ENCODE data around the gene ONECUT3.

The ONECUT3 gene

DNA sequence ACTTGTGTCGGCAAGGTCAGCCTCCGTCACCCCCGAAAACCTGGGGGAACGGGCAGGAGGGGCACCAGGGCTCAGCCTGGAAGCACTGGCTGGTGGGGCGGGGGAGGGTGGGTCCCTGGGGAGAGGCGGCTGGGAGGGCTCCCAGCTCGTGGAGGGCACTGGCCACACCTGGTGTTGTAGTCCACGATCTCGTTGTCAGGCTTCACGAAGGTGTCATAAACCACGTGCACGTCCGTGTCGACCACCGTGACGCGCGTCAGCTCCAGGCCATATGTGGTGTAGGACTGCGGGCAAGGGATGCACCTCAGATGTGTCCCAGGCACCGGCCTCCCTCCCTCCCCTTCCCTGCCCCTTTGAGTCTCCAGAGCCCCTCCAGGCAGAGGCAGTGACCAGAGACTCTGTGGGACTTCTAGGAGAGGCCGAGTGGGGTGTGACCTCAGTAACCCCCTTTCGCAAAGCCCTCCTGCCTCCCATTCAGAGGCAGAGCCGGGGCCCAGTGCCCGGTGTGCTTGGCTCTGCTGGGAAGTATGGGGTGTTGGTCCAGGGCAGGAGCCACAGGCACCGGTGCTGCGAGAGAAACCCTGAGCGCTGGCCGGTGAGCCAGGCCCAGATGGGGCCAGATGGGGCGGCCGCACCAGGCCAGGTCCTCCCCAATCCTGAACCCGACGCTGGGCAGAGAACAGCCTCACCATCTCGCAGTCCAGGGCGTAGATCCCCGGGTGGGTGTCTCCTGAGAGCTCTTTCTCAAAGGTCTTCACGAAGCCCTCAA lies 63.4 kb downstream of the ONECUT3 start:
- no peaks in the 10 kb centered on the region for H3K9me3 Mint-ChIP-seq
- ATAC-seq: no peak
- H3K4me3 Mint-ChIP-seq: no peak overlapping the region
- H3K27ac Mint-ChIP-seq: no peak overlapping the region
- H3K4me1 Mint-ChIP-seq: peaks cover 16% of the 10 kb centered on the region
- H3K36me3 Mint-ChIP-seq: peaks cover 43% of the 10 kb centered on the region
- no peaks in the 10 kb centered on the region for H3K27me3 Mint-ChIP-seq

DNA sequence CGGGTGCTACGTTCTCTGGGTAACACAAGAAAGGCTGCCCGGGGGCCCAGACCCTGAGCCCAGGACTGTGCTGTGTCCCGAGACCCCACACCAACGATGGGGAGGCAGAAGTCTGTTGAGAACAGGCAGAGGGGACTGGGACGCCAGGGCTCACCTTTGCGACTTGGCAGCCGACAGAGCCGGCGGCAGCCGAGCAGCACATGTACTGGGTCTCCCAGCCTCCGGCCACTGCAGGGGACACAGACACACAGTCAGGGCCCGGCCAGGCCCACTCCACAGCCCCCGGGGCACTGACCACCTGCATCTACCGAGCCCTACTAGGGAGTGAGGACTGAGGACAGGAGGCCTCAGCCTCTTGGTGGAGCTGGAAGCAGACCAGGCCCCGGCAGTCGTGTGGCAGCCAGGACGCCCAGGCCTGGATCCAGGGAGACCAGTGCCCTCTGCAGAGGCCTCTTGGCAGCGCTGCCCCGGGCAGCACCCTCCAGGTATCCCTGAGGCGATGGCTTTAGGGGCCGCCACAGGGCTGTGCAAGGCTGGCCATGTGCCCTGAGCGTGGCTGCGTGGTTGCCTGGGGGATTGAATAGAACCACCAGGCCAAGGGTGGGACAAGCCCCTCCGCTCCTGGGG lies 64.4 kb downstream of the ONECUT3 start:
- Mint-ChIP-seq H3K9me3 (no peaks in the 10 kb centered on the region), H3K4me3 (no peak overlapping the region), H3K36me3 (peaks cover 52% of the 10 kb centered on the region), H3K4me1 (peaks cover 12% of the 10 kb centered on the region), H3K27me3 (no peaks in the 10 kb centered on the region), H3K27ac (no peak overlapping the region)
- no peak for ATAC-seq

DNA sequence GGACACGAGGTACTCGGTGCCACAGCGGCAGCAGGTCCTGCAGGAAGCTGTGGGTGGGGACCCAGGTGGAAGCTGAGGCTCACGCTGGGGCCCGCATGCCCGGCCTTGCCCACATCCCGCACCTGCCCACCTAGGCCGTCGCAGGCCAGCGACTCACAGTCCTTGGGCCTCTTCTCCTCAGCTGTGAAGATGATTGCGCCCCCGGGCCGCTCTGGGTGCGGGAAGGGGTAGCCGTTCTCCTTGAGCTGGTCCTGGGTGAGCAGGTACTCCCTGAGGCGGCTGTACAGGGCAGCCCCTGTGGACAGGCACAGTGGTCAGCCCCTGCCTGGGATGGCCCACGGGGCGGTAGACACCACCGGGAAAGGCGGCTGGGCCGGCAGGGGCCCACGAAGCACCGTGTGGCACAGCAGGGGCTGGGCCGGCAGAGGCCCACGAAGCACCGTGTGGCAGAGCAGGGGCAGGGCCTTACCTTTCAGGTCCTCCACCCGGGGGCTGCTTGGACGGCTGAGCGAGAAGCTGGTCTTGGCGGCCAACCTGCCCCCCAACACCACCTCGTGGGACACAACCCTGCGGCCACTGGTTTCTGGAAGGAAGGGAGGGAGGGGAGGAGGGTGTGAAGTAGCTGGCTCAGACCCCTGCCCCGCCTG lies 65.4 kb downstream of the ONECUT3 start:
- ATAC-seq: no peak
- peaks cover 4% of the 10 kb centered on the region for H3K4me1 Mint-ChIP-seq
- H3K9me3 Mint-ChIP-seq: no peaks in the 10 kb centered on the region
- peaks cover 60% of the 10 kb centered on the region for H3K36me3 Mint-ChIP-seq
- no peak overlapping the region for H3K27ac Mint-ChIP-seq
- H3K4me3 Mint-ChIP-seq: no peak overlapping the region
- no peaks in the 10 kb centered on the region for H3K27me3 Mint-ChIP-seq

DNA sequence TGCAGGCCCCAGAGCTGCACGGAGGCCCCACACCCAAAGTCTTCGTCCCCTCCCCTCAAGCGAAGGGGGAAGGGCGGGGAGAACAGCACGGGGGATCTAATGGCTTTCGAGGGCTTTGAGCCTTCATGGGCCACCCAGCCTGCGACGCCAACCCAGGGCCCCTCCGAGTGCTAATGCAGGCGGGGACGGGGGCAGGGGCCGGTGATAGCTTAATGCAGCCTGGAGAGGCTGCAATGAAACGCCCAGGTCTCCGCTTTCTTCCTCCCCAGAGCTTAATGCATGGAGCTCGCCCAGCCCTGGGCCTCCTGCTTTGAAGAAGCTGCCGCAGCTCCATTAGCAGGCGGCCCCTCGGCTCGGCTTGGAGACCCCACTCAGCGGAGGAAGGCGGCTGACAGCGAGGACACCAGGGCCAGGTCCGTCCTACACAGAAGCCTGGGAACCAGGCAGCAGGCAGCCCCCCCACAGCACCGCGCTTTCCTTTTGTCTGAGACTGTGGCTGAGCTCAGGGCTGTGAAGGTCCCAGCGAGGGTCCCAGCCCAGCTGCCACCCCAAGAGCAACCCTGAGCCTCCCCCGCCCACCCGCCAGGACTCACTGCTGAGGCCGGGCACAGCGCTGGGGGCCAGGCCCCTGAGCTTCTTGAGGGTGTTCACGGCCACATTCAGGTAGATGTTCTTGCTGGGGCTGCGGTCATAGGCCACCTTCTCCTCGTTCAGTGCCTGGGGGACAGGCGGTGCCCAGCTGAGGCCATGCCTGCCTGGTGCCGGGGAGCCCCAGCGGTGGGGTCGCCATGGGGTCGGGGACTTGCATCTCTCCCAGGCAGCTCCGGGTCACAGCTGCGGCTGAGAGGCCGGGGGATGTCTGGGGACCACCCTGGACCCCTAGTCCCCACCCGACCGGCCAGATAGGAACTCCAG lies 66.3 kb downstream of the ONECUT3 start:
- Mint-ChIP-seq H3K4me1 (no peaks in the 10 kb centered on the region), H3K9me3 (no peaks in the 10 kb centered on the region), H3K36me3 (peaks cover 65% of the 10 kb centered on the region), H3K27me3 (no peaks in the 10 kb centered on the region), H3K27ac (no peak overlapping the region), H3K4me3 (no peak overlapping the region)
- no peak for ATAC-seq

DNA sequence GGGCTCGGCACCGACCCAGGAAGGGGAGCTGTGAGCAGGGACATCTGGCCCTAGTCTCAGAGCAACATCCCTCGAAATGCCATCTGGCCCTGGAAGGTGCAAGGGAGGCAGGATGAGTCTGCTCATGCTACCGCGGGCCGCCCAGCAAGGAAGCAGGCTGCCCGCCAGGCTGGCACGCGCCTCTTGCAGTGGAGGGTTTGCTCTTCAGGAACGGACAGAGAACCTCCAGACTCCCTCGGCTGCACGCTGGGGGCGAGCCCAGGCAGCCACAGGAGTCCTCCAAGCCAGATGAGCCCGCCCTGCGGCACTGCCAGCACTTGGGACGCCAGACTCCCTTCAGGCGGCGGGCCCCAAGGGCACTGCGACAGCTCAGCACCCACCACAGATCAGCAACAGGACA lies 68.9 kb downstream of the ONECUT3 start:
- no peaks in the 10 kb centered on the region for H3K9me3 Mint-ChIP-seq
- peaks cover 9% of the 10 kb centered on the region for H3K4me1 Mint-ChIP-seq
- H3K4me3 Mint-ChIP-seq: no peak overlapping the region
- no peaks in the 10 kb centered on the region for H3K27me3 Mint-ChIP-seq
- no peak overlapping the region for H3K27ac Mint-ChIP-seq
- ATAC-seq: no peak
- H3K36me3 Mint-ChIP-seq: peaks cover 55% of the 10 kb centered on the region

DNA sequence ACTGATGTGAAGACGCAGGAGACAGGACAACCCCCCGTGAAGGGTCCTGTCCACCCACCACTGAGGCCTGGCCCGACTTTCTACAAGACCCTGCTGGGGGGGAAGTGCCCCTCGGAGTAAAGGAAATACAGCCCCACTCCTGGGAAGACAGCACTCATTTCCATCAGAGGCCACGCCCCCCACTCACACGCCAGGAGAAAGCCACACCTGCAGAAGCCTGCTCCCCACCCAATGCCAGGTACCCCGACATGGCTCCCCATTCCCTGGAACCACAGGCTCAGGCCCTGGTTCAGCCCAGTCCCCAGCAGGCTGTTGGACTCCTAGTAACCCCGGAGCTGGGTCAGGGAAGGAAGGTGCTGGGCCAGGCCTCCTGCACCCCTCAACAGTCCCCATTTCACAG lies 69.7 kb downstream of the ONECUT3 start:
- peaks cover 52% of the 10 kb centered on the region for H3K36me3 Mint-ChIP-seq
- H3K4me3 Mint-ChIP-seq: no peak overlapping the region
- no peak overlapping the region for H3K27ac Mint-ChIP-seq
- peaks cover 9% of the 10 kb centered on the region for H3K4me1 Mint-ChIP-seq
- ATAC-seq: no peak
- no peaks in the 10 kb centered on the region for H3K9me3 Mint-ChIP-seq
- H3K27me3 Mint-ChIP-seq: no peaks in the 10 kb centered on the region

DNA sequence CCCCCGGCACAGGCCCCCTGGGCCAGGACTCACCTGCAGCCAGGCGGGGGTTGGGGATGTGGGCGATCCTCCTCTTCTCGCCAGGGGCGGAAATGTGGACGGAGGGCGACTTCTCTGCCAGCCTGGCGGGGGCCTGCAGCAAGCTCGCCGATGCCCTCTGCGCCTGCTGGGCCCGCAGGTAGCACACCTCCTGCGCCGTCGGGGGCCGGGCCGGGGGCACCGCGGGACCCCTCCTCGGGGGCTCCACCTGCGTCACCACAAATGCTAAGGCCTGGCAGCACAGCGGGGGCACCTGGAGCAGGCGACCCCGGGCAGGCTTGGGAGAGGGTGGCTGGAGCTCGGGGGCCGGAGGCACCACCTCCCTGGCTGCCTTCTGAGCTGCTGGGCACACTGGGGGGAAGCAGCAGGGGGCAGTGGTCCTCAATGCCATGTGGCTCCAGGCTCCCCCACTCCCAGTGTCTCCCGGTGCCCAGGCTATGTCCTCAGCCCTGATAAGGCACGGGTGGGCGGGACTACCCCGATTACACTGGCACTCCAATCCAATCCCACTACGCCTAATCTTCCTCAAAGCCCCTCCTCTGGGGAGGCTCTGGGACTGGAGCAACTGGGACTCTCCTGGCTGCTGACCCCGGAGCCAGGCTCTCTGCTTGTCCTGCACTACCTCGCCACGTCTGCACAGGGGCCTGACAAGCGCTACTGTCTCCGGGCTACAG lies 70.4 kb downstream of the ONECUT3 start:
- H3K27ac Mint-ChIP-seq: no peak overlapping the region

DNA sequence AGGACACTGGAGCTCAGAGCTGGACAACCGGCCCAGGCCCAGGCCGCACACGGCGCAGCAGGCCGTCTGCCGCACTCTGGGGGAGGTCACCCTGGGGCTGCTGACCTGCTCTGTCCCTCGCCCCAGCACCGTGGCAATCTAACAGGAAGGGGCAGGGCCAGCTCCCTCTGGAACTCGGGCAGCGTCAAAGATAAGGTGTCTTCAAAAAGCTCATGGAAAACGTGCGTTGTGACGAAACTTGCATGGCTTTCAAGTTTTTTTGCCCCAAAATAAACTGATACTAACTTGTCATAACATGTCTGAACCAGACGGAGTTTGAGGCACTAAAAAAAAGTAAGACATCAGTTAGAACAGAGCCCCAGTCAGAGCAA lies 70.9 kb downstream of the ONECUT3 start:
- no peaks in the 10 kb centered on the region for H3K9me3 Mint-ChIP-seq
- H3K27me3 Mint-ChIP-seq: no peaks in the 10 kb centered on the region
- no peak overlapping the region for H3K4me3 Mint-ChIP-seq
- peaks cover 9% of the 10 kb centered on the region for H3K4me1 Mint-ChIP-seq
- H3K27ac Mint-ChIP-seq: no peak overlapping the region
- H3K36me3 Mint-ChIP-seq: peaks cover 54% of the 10 kb centered on the region
- no peak for ATAC-seq

More for the DNA sequence above, 70.4 kb downstream of the ONECUT3 start:
- peaks cover 9% of the 10 kb centered on the region for H3K4me1 Mint-ChIP-seq
- peaks cover 51% of the 10 kb centered on the region for H3K36me3 Mint-ChIP-seq
- no peak for ATAC-seq
- H3K9me3 Mint-ChIP-seq: no peaks in the 10 kb centered on the region
- H3K4me3 Mint-ChIP-seq: no peak overlapping the region
- H3K27me3 Mint-ChIP-seq: no peaks in the 10 kb centered on the region

DNA sequence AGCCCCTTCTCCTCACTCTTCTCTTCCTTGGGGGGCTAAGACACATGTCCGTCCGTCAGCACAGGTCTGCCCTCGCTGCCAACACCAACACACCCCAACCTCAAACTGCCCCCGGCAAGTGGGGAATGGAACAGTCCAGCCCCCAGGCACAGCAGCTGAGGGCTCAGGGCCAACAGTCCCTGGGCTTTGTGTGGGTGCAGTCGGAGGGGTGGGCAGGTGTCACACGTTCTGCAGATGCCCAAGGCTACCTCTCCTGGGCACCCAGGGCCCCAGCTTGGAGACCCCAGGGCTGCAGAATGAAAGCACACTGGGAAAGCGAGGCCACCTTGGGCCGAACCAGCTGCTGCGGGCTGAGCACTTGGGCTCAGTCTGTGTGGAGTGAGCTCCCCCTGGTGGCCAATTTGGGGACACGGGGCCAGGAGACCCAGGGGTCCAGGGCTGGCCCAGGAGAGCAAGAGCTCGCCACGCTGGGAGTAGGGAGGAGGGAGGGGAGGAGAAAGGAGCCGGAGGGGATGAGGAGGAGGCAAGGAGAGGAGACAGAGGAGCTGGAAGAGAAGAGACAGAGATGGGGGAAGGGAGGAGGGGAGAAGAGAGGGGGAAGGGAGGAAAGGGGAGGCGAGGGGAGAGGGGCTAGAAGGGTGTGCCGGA lies 72.7 kb downstream of the ONECUT3 start:
- Mint-ChIP-seq H3K4me3 (no peak overlapping the region), H3K9me3 (no peaks in the 10 kb centered on the region), H3K27me3 (no peaks in the 10 kb centered on the region), H3K36me3 (peaks cover 50% of the 10 kb centered on the region), H3K27ac (no peak overlapping the region), H3K4me1 (peaks cover 9% of the 10 kb centered on the region)
- ATAC-seq: peak; percentile 76

DNA sequence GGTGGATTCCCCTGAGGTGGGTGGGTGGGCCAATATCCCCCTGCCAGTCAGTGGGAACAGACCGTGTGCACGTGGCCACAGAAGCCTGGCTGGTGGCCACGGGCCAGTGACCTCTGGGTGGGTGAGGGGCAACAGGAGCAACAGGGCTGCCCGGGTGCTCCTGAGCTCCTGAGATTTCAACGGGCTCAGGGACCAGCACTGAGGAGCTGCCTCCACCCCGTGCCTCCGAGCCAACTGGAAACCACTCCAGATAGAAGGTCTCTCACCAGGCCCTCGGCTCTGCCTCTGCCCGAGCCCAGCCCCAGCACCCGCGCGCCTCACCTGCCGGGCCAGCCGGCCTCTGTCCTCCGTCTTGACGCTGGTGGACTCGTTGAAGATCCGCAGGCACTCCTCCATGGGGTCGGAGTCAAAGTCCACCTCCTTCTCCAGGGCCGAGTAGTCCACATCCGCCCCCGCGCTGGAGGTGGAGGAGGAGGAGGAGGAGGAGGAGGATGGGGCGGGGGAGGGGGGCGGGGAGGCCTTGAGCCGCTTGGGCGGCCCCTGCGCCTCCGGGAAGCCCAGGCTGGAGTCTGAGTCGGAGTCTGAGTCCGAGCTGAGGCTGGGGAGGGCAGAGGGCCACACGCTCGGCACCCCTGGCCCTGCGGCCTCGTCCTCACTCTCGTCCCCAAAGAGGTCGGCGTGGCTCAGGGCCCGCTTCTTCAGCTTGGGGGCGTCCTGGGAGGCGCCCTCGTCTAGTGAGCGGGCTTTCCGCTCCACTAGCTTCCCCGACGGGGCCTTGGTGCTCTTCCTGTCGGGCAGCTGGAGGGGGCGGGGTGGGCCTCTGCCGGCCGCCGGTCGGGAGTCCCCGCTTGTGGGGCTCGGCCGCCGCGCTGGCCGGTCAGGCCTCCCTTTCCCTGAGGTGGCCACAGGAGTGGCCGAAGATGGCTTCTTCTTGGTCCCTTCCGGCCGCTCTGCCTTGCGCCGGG lies 73.5 kb downstream of the ONECUT3 start:
- no peak for ATAC-seq
- Mint-ChIP-seq H3K9me3 (no peaks in the 10 kb centered on the region), H3K4me1 (peaks cover 13% of the 10 kb centered on the region), H3K27ac (no peak overlapping the region), H3K27me3 (no peaks in the 10 kb centered on the region), H3K36me3 (peaks cover 47% of the 10 kb centered on the region), H3K4me3 (no peak overlapping the region)

DNA sequence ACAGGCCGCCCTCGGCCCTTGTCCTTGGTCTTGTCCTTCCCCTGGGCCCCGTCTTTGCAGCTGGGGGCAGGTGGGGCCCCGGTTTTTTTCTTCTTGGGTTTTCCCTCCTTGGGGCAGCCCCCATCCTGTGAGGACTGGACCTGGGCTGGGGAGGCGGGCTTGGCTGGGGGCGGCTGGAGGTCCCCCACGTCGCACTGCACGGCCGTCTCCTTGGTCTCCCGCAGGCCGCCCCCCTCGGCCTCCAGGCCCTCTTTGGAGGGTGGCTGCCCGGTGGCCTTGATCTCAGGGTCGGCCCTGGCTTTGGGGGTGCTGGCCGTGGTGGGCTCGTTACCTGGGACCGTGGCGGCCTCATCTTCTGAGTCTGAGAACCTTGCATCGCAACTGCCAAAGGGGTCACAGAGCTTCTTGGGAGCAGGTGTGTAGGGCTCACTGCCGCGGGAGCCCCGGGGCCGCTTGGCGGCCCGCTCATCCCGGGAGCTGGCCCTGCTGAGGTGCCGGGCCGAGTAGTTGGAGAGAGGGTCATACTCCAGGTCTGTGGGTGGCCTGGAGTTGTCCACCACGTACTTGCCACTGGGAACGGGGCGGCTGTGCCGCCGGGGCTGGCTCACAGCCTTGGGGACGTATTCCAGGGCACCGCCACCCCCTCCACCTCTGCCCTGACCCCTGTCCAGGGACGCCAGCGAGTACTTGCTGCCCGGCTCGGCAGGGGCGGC lies 74.4 kb downstream of the ONECUT3 start:
- Mint-ChIP-seq H3K9me3 (no peaks in the 10 kb centered on the region), H3K27me3 (no peaks in the 10 kb centered on the region), H3K36me3 (peaks cover 38% of the 10 kb centered on the region), H3K4me1 (peaks cover 18% of the 10 kb centered on the region), H3K27ac (no peak overlapping the region), H3K4me3 (no peak overlapping the region)
- peak; percentile 14 for ATAC-seq

DNA sequence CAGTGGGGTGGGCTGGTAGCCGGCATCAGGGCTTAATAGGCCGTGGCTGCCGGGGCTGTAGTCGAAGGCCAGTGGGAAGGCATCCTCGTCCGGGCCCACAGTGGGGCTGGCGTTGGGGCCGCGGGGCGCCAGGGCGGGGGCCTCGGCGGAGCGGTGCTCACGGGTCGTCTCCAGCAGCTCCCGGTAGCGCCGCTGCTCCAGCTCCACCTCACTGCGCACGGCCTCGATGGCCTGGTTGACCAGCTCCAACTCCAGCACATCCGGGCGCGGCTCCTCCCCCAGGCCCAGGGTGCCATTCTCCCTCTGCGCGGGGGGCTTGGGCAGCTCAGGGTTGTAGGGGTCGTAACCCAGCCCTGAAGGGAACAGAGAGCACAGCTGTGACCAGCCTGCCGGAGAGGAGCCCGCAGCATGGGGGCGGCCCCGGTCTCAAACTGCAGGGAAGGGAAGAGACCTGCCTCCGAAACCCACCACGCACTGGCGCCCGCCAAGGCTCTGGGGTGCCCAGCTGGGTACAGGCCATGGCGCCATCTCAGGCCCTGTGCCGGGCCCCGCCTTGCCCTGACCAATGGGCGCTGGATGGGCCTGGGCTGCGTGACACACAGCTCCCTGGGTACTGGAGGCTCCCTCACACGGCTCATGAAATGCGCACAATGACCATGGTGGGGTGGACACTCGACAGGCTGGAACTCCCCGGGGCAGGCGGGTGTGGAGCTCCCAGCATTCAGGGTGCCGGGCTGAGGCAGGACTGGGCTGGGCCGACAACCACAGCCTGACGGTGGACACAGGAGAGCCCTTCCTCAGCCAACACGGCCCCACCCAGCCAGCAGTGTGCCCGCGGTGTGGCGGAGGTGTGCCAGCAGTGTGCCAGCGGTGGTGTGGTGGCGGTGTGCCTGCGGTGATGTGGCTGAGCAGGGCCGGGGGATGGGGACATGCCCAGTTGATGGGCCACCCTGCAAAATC lies 75.3 kb downstream of the ONECUT3 start:
- no peaks in the 10 kb centered on the region for H3K9me3 Mint-ChIP-seq
- no peaks in the 10 kb centered on the region for H3K27me3 Mint-ChIP-seq
- H3K36me3 Mint-ChIP-seq: peaks cover 31% of the 10 kb centered on the region
- H3K4me3 Mint-ChIP-seq: no peak overlapping the region
- H3K27ac Mint-ChIP-seq: no peak overlapping the region
- ATAC-seq: peak; percentile 39
- H3K4me1 Mint-ChIP-seq: peaks cover 18% of the 10 kb centered on the region
